NCI-H128 (cell line): ENCODE data around the gene YTHDC2.

Experiments used
- DNase-seq: peaks from one replicate; lab custom pipeline; 2025; ENCODE audit not compliant: unreplicated experiment; lab: John Stamatoyannopoulos, UW

The YTHDC2 gene

DNA sequence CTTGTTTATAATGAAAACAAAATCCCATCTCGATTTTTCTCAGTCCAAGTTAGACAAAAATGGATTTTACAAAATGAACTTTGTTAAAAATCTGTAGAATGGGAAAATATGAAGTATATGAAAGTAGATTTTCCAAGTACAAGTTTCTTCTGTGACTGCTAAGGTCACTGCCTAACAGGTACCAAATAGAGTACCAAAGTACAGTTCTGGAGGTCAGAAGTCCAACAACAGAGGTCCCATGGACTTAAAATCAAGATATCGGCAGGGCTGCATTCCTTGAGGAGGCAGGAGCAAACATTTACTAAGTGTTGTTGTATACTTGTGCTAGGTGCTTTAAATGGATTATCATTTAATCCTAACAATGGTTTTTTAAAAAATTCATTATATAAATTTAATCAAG, 5.9 kb downstream of the YTHDC2 start:
- no peak for DNase-seq

DNA sequence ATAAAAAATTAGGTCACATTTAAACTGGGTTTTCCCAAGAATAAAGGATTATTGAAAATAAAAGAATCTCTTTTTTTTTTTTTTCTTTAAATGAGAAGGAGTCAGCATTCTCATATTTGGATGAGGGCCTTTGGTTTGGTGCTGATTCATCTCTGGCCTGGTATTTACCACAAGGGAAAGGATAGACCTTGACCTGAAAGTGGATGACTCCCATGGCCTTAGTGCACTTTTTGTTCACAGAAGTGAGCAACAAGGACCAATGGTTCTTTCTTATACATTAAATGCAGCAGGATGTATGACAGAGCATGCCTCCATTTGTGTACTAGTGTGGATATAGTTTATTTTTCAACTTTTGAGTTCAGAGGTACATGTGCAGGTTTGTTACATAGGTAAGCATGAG, 6.9 kb downstream of the YTHDC2 start:
- no peak for DNase-seq

DNA sequence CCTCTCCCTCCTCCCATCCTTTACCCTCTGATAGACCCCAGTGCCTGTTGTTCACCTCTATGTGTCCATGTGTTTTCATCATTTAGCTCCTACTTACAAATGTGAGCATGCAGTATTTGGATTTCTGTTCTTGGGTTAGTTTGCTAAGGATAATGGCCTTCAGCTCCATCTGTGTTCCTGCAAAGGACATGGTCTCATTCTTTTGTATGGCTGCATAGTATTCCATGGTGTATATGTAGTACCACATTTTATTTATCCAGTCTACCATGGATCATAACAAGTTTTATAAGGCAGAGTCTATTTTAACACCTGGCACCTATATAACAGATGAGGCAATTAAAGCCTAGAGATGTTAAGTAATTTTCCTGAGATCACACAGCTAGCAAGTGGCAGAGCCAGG, 7.4 kb downstream of the YTHDC2 start:
- DNase-seq = no peak

DNA sequence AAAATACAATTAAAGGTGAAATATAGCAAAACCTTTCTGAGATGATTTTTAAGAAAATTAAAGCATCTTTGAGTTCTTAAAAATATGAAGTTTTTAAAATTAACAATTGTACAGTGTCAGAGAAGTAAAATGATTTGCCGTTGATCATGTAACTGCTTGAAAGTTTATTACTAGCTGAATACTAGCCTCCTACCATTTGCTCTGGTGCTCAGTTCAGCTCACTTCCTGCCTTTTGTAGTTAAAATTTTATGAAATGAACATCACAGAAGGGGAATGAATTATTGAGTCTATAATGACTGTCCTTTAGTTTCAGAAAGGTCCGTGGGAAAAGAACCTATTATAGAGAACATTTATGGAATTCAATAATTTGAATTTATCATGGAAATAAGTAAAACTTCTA, 9.7 kb downstream of the YTHDC2 start:
- DNase-seq = no peak

DNA sequence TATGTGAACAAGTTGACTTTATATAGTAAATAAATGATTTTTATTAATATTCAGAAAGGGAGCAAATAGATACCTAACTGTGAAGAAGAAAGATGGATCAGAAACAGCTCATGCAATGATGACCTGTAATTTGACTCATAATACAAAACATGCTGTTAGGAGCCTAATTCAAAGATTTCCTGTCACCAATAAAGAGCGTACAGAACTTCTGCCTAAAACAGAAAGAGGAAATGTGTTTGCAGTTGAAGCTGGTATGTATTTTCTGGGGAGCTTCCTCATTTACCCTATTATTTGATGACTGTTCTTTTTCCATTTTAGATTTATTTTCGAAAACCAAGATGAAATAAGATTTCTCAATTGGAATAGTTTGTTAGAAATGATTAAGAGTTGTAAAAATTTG, 11.4 kb downstream of the YTHDC2 start:
- DNase-seq = no peak

DNA sequence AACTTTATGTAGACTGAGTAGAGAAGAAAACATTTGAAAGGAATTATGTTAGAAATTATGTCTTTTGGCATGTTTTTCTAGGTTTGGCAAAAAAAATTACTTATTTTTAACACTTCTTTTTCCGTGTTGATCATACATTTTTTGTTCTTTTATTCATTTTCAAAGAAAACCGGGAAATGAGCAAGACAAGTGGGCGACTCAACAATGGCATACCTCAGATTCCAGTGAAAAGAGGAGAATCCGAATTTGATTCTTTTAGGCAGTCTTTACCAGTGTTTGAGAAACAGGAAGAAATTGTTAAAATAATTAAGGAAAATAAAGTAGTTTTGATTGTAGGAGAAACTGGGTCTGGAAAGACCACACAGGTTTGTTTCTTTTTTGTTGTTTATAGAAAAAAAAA, 12.9 kb downstream of the YTHDC2 start:
- no peak for DNase-seq

DNA sequence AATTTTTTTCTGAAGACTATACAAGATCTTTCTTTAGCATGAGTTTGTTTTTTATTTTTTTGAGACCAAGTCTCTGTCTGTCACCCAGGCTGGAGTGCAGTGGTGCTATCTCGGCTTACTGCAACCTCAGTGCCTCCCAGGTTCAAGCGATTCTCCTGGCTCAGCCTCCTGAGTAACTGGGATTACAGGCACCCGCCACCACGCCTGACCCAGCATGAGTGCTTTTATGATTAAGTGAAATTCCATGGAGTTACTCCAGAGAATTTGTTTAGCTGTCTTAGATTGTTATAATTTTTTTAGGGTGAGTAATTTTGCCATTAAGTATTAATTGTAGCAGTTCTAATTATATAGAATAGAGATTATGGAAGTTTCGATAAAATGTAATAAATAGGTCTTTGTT, 14.3 kb downstream of the YTHDC2 start:
- no peak for DNase-seq

DNA sequence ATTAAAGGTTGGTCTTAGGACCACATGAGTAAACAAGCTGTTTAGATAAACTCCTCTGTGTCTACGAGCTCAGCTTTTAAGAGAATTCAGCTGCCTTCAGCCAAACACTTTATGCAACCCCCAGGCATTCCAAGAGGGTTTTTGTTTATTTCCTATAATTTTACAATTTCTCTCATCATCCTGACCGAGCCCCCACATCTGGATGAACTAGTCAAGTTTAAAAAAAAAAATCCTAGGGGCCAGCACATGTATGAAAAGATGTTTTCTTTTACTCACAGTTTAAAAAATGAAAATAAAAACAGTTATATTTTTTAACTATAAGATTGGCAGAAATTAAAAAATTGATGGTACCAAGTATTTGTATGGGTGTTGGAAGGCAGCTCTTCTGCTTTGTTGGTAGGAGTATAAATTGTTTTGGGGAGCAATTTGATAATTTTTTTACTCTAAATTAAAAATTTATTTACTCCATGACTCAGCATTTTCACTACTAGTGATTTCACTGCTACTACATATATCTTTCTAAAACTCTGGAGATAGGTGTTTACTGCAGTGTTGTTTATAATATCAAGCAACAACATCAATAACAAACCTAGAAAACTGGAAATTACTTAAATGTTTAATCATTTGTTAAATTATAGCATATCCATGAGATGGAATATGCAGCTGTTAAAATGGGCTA, 18.1 kb downstream of the YTHDC2 start:
- DNase-seq = no peak

DNA sequence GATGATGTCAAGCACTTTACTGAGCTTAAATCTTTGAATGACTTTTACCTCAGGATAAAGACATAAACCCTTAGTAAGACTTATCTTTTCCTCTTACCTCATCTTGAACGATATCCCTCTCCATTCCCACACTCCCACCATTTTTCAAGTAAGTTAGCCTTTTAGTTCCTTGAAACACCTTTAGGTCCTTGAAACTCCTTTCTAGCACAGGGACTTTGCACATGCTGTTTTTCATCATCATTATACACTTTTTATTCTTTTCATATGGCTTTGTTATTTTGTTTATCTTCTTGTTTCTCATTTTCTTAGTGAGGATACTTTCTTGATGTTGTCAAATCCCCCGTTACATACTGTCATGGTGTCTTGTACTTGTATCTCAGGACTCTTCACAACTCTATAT, 24.8 kb downstream of the YTHDC2 start:
- DNase-seq = no peak

DNA sequence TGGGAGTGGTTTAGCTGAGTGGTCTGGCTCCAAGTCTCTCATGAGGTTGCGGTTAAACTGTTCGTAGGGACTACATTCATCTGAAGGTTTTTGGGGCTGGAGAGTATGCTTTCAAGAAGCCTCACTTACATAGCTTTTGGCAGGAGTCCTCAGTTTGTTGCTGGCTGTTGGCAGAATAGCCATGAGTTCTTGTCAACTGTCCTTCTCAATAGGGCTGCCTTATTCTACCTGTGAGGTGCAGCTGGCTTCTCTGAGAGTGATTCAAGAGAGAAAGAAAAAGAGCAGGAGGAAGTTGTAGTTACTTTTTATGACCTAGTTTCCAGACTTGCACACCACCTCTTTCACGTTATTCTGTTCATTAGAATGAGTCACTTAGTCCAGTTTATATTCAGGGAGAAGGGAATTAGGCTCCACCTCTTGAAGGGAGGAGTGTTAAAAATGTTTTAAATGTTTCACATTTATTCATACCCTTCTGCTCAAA, 33.2 kb downstream of the YTHDC2 start:
- DNase-seq = no peak

DNA sequence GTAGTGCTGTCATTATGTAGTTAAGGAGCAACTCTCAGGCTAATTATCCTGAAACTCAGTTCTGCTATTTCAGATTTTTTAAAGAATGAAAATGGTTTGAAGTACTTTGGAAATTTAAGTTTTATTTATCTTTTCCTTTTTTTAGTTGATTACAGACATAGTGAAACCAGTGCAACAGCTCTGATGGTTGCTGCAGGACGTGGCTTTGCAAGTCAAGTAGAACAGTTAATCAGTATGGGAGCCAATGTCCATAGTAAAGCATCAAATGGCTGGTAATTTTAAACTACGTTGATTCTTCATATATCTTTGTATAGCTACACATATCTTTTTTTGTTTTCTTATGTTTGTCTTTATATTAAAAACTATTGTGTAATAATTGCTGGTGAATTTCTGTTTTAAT, 34.9 kb downstream of the YTHDC2 start:
- no peak for DNase-seq

DNA sequence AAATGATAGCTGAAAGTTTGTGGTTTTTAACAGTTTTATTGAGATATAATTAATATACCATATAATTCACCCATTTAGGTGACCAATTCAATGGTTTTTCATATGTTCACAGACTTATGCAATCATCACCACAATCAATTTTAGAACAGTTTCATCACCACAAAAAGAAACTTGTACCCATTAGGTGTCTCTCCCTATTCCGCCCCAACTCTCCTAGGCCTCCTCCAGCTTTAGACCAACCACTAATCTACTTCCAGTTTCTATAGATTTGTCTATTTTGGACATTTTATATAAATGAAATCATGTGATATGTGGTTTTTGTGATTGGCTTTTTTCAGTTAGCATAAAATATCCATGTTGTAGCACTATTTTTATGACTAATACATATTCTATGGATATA, 38.6 kb downstream of the YTHDC2 start:
- no peak for DNase-seq

DNA sequence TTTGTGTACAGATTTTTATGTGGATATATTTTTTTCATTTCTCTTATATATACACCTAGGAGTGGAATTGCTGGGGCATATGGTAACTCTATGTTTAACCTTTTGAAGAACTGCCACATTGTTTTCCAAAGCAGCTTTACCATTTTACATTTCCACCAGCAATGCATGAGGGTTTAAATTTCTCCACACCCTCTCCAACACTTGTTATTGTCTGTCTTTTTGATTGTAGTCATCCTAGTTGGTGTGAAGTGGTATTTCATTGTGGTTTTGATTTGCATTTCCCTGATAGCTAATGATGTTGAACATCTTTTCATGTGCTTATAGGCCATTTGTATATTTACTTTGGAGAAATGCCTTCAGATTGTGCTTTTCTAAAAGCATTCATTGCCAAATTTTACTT, 39.1 kb downstream of the YTHDC2 start:
- DNase-seq = no peak

DNA sequence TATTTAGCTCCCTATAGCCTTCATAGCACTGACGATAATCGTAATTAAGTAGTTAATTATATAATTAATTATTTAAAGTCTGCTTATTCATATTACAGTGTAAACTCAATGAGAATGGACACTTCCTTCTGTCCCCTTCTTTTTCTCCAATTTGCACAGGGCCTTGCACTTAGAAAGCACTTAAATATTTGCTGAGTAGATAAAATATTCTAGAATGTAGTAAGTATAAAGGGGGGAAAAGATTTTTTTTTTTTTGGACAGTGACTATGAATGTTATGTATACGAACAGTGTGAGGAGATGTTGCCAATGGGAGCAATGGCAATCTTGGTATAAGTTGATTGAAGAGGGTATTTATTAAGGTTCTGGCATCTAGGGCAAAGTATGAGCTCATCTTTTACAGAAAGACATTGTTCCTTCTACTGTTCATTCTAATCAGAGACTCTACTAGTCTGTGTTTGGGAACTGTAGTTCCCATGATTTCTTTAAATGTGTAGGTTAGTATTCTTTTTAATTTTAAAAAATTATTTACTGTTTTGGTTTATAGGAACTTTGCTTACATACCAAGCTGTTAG, 49.4 kb downstream of the YTHDC2 start:
- no peak for DNase-seq

DNA sequence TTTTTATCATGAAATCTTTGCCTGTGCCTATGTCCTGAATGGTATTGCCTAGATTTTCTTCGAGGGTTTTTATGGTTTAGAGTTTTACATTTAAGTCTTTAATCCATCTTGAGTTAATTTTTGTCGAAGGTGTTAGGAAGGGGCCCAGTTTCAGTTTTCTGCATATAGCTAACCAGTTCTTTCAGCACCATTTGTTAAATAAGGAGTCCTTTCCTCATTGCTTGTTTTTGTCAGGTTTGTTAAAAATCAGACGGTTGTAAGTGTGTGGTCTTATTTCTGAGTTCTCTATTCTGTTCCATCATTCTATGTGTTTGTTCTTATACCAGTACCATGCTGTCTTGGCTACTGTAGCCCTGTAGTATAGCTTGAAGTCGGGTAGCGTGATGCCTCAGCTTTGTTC, 55.9 kb downstream of the YTHDC2 start:
- DNase-seq = no peak

DNA sequence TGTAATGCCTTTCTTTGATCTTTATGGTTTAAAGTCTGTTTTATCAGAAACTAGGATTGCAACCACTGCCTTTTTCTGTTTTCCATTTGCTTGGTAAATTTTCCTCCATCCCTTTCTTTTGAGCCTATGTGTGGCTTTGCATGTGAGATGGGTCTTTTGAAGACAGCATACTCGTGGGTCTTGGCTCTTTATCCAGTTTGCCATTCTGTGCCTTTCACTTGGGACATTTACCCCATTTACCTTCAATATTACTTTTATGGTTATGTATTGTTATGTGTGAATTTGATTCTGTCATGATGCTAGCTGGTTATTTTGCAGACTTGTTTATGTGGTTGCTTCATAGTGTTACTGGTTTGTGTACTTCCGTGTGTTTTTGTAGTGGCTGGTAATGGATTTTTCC, 59.2 kb downstream of the YTHDC2 start:
- DNase-seq = no peak

DNA sequence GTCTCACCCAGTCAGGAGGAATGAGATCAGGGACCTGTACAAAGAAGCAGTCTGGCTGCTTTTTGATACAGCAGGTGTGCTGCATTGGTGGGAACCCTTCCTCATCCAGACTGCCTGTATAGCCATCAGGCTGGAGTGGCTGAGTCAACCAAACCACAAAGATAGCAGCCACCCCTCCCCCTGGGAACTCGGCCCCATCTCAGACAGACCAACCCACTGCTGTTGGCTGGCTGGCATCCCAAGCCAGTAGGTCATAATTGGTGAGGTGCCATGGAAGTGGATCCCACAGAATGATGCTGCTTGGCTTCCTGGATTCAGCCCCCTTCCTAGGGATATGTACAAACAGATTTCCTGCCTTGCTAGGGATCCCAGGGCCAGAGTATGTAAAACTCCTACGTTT, 60.9 kb downstream of the YTHDC2 start:
- no peak for DNase-seq

DNA sequence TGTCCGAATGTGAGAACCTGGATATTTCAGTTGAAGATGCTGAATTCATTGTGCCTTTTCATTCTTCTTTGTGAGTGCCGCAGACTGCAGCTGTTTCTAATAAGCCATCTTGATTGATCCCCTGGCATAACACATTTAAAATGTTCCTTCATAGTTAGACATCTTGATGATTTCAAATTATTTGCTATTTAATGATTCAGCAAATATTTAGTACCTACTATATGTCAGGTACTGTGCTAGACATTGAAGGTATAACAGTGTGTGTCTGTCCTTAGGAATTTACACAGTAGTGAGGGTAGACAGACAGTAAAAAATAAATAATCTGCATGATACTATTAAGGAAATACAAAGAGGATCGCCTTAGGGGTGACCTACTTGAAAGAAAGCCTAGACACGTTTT, 61.6 kb downstream of the YTHDC2 start:
- DNase-seq = no peak

DNA sequence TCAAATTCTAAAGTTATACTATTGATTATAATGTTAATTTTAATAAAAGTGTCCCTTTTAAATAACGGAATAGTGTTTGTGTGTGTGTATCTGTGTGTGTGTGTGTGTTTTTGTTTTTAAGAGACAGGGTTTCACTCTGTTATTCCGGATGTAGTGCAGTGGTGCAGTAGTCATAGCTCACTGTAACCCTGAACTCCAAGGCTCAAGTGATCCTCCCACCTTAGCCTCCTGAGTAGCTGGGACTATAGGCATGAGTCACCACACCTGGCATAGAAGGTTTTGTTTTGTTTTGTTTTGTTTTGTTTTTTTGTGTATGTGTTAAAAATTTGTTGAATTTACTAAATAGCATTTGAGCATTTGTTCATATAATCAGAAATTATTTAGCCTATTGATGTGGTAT, 64.6 kb downstream of the YTHDC2 start:
- DNase-seq = no peak

DNA sequence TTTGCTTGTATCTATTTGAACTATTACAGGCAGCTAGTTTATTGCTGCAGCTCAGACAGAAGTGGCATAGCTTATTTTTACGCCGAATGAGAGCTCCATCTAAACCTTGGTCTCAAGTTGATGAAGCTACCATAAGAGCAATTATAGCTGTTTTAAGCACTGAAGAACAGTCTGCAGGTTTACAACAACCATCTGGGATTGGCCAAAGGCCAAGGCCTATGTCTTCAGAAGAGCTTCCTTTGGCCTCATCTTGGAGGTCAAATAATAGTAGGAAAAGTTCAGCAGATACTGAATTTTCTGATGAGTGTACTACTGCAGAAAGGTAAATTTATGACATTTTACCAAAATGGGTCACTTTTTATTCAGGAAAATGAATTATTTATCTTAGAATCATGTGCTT, 67.9 kb downstream of the YTHDC2 start:
- no peak for DNase-seq

DNA sequence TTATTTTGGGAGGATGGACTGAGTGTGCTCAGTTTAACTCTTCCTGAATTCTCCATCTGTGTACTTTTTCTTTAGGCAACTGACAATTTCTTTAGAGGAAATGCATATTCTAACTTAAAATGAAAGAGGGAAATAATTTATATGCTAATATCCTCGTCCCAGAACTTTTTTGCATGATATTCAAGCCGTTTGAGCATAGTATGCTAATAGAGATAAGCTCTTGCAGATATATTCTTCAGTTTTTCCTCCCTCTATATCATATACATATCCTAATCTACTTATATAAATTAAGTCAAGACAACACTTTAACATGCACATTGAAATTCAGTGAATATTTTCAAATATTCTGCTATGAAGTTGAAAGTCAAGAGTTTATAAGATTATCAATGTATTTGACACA, 84.7 kb downstream of the YTHDC2 start:
- no peak for DNase-seq

DNA sequence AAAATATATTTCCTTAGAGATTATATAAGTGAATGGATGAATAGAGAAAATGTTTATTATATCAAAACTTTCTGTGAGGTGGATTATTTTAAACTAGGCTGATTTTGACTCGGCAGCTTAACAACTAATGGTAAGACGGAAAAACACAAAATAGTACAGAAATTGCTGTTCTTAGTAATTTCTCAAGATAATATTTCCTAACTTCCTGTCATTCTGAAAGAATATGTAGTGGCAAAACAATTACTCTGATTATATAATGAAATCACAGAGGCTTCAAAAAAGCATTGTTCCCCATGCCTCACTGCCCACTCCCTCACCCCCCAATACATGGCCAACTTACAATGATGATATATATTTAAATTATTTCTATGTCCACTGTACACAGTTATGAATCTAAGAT, 85.4 kb downstream of the YTHDC2 start:
- DNase-seq = no peak

DNA sequence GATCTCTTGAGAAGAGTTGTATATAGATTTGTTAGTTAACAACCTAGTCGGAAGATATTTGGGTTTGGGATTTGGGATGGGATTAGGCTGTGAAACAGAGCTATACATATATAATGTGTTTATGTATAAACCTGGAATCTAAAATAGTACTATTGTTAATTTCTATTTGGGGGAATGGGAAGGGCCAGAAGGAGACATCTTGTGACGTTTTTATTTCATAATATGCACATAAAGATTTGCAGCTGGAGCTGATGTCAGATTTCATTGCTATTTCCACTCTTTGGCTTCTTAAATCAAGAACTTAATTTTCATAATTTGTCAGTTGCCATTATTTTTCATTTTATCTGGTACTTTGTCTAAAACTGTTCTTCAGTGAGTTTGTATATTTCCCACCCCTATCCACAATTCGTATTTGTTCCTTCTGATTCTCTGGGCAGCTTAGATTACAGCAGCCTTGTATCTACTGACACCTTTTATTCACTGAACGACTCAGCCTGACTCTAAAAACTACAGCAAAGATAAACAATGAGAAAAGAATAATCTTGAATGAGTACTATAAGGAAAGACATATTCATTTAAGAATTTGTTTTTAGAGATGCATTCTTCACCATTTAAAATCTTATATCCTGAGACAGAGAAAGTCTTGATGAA, 86.9 kb downstream of the YTHDC2 start:
- no peak for DNase-seq
